Medulla oblongata (tissue), 1 donor: Measurements from ENCODE around the gene SYNE2.
"Not testable (repeated sequence)": the region's sequence is repeated elsewhere in the genome, so short reads cannot be mapped to it uniquely, and the experiment has no call there.

Experiments used
- DNase-seq: peaks from one replicate; pipeline ENCODE4 v3.0.0-alpha.2; 2015; ENCODE audit errors: extremely low spot score

The SYNE2 gene

GRCh38 chr14:64035143-64035542 is 182.3 kb downstream of the SYNE2 start:
- DNase-seq, result no peak

GRCh38 chr14:64037869-64038745 is 185.3 kb downstream of the SYNE2 start:
- not testable (repeated sequence) for DNase-seq

DNA sequence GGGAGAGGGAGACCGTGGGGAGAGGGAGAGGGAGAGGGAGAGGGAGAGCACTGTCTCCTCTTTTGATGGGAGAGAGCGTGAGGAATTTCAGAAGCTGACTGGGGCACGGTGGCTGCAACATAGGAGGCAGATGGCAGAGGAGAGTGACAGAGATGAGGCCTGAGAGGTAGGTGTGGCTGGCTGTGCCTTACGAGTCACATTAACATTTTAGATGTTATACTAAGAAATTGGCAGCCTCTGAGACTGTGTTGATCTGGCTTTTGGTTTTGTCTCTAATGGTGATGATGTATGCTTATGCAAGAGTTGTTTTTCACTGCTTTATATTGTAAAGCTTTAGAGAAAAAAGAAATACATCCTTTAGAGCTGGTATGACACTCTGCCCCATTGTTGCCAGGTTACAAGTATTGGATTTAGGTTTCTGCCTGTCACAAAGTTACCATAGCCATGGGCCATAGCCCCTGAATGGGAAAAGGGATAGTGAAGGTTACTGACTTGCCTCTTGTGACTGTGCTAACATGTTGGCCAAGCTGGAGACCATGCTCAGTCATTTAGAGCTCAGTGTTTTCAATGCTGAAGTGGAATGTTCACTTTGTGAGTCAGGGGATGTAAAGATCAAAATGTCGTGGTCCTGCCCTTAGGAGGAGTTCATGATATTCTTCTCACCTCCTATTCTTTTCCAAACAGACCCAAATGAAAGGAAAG is 186.2 kb downstream of the SYNE2 start:
- no peak for DNase-seq

GRCh38 chr14:64040044-64040443 is 187.2 kb downstream of the SYNE2 start:
- DNase-seq, result no peak

DNA sequence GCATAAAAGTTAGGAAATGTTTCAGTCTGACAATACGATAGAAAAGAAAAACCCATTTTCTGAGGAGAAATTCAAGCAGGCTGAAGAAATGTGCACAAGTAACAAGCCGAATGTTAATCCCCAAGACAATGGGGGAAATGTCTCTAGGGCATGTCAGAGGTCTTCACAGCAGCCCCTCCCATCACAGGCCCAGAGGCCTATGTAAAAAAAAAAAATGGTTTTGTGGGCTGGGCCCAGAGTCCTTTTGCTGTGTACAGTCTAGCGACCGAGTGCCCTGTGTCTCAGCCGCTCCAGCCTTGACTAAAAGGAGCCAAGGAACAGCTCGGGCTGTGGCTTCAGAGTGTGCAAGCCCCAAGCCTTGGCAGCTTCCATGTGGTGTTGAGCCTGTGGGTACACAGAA is 190.5 kb downstream of the SYNE2 start:
- not testable (repeated sequence) for DNase-seq

GRCh38 chr14:64045091-64045490 is 192.3 kb downstream of the SYNE2 start:
- no peak for DNase-seq

DNA sequence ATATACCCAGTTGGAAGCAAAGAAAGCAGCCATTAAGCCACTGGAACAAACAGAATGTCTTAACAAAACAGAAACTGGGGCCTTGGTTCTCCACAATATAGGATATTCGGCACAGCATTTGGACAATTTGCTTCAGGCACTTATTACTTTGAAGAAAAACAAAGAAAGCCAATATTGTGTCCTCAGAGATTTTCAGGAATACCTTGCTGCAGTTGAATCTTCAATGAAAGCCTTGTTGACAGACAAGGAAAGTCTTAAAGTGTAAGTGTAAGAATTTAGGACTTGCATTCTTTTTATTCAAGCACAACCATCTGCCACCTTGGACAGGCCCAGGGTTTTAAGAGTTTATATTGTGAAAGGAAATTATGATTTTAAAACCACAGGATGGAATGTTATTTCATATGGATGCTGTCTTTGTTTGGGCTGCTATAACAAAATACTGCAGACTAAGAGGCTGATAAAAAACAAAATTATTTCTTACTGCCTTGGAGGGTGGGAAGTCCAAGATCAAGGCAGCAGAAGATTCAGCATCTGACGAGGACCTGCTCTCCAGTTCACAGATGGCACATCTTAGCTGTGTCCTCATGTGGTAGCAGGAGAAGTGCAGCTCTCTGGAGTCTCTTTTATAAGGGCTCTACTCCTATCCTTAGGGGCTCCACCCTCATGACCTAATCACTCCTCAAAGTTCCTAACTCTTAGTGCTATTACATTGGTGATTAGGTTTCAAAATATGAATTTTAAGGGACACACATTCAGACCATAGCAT is 197.0 kb downstream of the SYNE2 start:
- DNase-seq, result no peak

DNA sequence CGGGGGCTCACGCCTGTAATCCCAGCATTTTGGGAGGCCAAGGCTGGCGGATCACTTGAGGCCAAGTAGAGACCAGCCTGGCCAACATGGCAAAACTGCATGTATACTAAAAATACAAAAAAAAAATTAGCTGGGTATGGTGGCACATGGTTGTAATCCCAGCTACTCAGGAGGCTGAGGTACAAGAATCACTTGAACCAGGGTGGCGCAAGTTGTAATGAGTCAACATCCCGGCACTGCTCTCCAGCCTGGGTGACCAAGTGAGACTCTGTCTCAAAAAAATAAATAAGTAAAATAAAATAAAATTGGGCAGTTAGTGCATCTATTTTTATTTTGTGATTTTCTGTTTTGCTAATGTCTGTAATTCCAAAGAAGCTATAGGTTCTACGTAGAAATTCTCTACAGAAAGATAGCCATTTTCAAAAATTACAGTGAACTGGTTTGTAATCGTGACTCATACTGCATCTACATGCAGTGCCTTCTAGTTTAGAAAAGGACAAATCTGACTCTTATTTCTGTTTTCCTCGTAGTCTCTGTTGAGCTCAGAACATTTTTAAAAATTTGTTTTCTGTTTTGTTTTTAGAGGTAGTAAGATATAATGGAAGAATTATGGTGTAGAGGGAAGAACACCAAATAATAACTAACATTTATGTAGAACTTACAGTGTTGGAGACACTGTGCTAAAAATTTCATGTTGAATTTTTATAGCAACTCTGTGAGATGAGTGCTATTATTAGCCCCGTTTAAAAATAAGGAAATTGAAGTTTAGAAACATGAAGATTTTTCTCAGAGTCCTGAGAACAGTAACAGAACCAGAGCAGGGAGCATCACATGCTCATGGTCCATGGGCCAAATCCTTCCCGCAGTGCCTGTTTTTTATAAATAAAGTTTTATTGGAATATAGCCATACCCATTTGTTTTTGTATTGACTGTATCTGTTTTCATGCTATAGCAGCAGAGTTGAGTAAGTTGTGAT is 201.2 kb downstream of the SYNE2 start:
- no peak for DNase-seq

- no peak for DNase-seq
Measured at GRCh38 chr14:64059454-64060198, 206.8 kb downstream of the SYNE2 start.

DNA sequence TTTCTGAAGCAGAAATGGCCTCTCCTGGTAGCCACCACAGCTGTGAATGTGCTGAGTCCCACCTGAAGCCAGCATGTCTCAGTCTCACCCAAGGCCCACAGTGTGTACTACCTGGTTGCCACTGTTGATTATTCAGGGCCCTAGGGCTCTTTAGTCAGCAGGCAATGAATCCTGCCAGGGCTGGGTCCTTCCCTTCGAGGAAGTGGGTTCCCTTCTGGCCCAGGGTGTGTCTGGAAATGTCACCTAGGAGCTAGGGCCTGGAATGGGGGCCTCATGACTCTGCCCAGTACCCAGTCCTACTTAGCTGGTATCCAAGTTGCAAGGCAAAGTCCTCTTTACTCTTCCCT is 207.4 kb downstream of the SYNE2 start:
- DNase-seq, result no peak

GRCh38 chr14:64060648-64061096 is 207.9 kb downstream of the SYNE2 start:
- no peak for DNase-seq

- no peak for DNase-seq
Measured at GRCh38 chr14:64061115-64061514, 208.3 kb downstream of the SYNE2 start.

GRCh38 chr14:64061706-64062105 is 208.9 kb downstream of the SYNE2 start:
- no peak for DNase-seq

- no peak for DNase-seq
Measured at GRCh38 chr14:64062381-64063115, 209.7 kb downstream of the SYNE2 start.

DNA sequence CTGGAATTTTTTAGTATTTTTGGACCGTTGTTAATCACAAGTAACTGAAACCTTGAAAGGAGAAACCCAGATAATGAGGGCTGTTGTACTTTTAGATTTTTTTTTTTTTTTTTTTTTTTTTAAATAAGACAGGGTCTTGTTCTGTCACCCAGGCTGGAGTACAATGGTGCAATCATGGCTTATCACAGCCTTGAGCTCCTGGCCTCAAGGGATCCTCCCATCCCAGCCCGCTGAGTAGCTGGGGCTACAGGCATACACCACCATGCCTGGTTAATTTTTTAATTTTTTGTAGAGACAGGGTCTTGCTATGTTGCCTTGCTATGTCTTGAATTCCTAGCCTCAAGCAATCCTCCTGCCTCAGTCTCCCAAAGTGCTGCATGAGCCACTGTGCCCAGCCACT is 211.6 kb downstream of the SYNE2 start:
- DNase-seq, result no peak

DNA sequence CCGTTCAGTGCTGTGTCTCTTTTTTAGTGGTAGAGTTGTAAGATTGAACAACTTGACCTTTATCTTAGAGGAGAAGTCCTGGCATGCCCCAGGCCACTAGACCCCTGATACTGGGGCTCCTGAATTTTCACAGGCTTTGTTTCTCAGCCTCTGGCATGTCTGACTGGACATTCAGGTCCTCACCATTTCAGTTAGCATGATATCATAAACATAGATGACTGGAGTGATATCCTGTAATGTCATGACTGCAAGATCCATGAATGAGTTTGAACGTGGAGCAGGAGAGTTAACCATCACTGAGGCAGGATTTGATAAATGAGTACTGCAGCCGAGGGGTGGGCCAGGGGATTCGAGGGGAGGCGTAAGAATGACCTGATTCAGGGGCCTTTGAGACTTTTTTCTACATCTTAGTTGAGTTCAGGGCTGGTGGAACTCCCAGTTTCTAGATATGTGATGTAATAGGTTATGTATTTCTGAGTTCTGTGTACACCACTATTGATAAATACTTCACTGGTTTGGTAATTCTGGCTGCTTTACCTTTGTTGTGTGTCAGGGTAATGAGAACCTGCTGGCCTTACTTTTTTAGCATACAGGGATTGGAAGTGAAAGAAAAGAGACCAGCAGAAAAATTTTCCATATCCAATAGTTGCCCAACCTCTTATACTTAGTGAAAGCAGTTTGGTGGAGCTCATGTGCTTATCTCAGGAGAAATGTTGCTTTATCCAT is 217.0 kb downstream of the SYNE2 start:
- DNase-seq, result no peak

- DNase-seq, result no peak
Measured at GRCh38 chr14:64074961-64075612, 222.3 kb downstream of the SYNE2 start.

DNA sequence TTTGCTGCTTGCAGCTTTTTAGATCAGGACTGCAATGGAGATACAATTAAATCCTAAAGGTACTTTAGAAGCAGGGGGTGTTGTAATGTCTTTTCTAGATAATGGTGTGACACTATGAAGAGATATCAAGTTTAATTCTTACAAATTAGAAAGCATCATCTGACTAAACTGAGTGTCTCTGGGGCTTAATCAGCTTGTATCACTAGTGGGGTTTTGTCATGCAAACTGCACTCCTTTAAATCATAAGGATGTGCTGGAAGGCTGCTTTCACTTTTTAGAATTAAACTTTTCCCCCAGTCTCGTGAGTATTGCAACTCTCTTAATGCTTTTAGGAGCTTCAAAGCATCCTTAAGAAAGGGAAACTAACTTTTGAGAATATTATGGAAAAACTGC is 222.8 kb downstream of the SYNE2 start:
- no peak for DNase-seq

DNA sequence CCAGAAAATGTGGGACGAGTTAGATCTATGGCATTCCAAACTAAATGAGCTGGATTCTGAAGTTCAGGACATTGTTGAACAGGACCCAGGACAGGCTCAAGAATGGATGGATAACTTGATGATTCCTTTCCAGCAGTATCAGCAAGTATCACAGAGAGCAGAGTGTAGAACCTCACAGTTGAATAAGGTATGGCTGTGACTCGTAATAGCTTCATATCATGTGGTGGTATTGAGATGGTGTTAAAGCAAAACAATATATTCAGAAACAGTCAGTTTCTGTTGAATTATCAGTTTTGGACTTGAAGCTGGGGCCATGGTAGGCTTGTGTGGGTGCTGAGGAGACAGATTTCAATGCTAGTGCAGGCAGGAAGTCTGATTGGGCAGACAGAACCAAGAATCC is 227.6 kb downstream of the SYNE2 start:
- DNase-seq, result no peak
